Dendritic cell treated with granulocyte-macrophage colony-stimulating factor and Interleukin-4, amounts not matched to agents 40 ng/mL and 50 ng/mL, for 4 days (primary cell): ENCODE data around the gene LEUTX.

Source experiments
- H3K27ac Mint-ChIP-seq: one replicate; pipeline ENCODE4 v1.8.0; 2022; ENCODE audit warnings: mild to moderate bottlenecking, mixed read lengths
- H3K27me3 Mint-ChIP-seq: one replicate; pipeline ENCODE4 v1.8.0; 2022; ENCODE audit warnings: mild to moderate bottlenecking, mixed read lengths
- H3K36me3 Mint-ChIP-seq: one replicate; pipeline ENCODE4 v1.8.0; 2022; ENCODE audit warnings: low read depth, mixed read lengths
- H3K4me1 Mint-ChIP-seq: one replicate; pipeline ENCODE4 v1.8.0; 2022; ENCODE audit warnings: low read depth, mixed read lengths
- H3K4me3 Mint-ChIP-seq: one replicate; pipeline ENCODE4 v1.8.0; 2022; ENCODE audit warnings: mild to moderate bottlenecking, moderate library complexity, mixed read lengths
- H3K9me3 Mint-ChIP-seq: one replicate; pipeline ENCODE4 v1.8.0; 2022; ENCODE audit warnings: mixed read lengths
- intact Hi-C: fragments of 100-400 bp; cut with micrococcal nuclease; formaldehyde crosslinking; loops from one replicate; pipeline ENCODE4 v1.15.0; 2022

The LEUTX gene

GRCh38 chr19:39832341-39833083 is 53.9 kb downstream of the LEUTX start:
- Mint-ChIP-seq H3K4me3 (peak overlapping the region; percentile 88), H3K27ac (peak overlapping the region; percentile 86), H3K36me3 (peaks cover 79% of the 10 kb centered on the region), H3K27me3 (no peaks in the 10 kb centered on the region), H3K9me3 (no peaks in the 10 kb centered on the region), H3K4me1 (peaks cover 47% of the 10 kb centered on the region)
- intact Hi-C loops = loop anchor here (1.0 to 5.0 kb wide), 2 partner anchors 8 to 140 kb away; partner anchors contain the start of gene PSMC4

- Mint-ChIP-seq H3K27ac (peak overlapping the region; percentile 86), H3K36me3 (peaks cover 79% of the 10 kb centered on the region)
- intact Hi-C loops = loop anchor here (1.0 to 5.0 kb wide), 2 partner anchors 9 to 139 kb away; partner anchors contain the start of gene PSMC4
Observed at GRCh38 chr19:39833160-39833463, 54.5 kb downstream of the LEUTX start.

GRCh38 chr19:39833464-39834286 is 55.0 kb downstream of the LEUTX start, which contains the start of gene DYRK1B:
TSS of gene DYRK1B (minus strand) at chr19:39834162. CDS start at chr19:39831867, 2,295 bp downstream.
- no peaks in the 10 kb centered on the region for H3K27me3 Mint-ChIP-seq
- H3K4me3 Mint-ChIP-seq = peak within 1 kb of the TSS; percentile 88
- no peaks in the 10 kb centered on the region for H3K9me3 Mint-ChIP-seq
- intact Hi-C loops = loop anchor here (1.0 to 5.0 kb wide), 2 partner anchors 9 to 139 kb away; partner anchors contain the start of gene PSMC4
- peaks cover 79% of the 10 kb centered on the region for H3K36me3 Mint-ChIP-seq
- H3K4me1 Mint-ChIP-seq = peaks cover 42% of the 10 kb centered on the region
- H3K27ac Mint-ChIP-seq = peak within 1 kb of the TSS; percentile 86

More at GRCh38 chr19:39833160-39833463, 54.5 kb downstream of the LEUTX start:
- peak overlapping the region; percentile 88 for H3K4me3 Mint-ChIP-seq
- H3K27me3 Mint-ChIP-seq = no peaks in the 10 kb centered on the region
- H3K4me1 Mint-ChIP-seq = peaks cover 47% of the 10 kb centered on the region
- no peaks in the 10 kb centered on the region for H3K9me3 Mint-ChIP-seq

- Mint-ChIP-seq H3K9me3 (no peaks in the 10 kb centered on the region), H3K27ac (peak overlapping the region; percentile 86), H3K36me3 (peaks cover 79% of the 10 kb centered on the region), H3K4me1 (peaks cover 35% of the 10 kb centered on the region), H3K27me3 (no peaks in the 10 kb centered on the region), H3K4me3 (peak overlapping the region; percentile 88)
- intact Hi-C loops = loop anchor here (5.0 kb wide), 1 partner anchor 138 kb away; the partner anchor contains the start of gene PSMC4
Observed at GRCh38 chr19:39834287-39834841, 55.7 kb downstream of the LEUTX start.
